Motor neuron (in vitro differentiated cells): ENCODE measurements around the gene PTTG2. TPM values are rescaled to one million over a fixed set of nuclear protein-coding genes. Genes with fewer than 3 reads are reported as not detected.

Experiments
- ATAC-seq, 8 experiments: fragments of 200-7000 bp; cut with Tn5 transposase; replicated peaks in 6 of 8; 2 replicates each; pipeline ENCODE4 v1.8.0; 2021; ENCODE audit warnings: mild to moderate bottlenecking in 8 of 8, moderate library complexity in 8 of 8
- H3K27ac ChIP-seq, 2 donors: fragments of 250-450 bp; sonication (Bioruptor Pico); 2 replicates each; pipeline ENCODE4 v1.9.0; 2021; ENCODE audit warnings: antibody characterized with exemption in 2 of 2, mild to moderate bottlenecking in 2 of 2, moderate library complexity in 1 of 2
- H3K4me1 ChIP-seq, 2 donors: fragments of 250-450 bp; sonication (Bioruptor Pico); replicated peaks in 1 of 2; 2 replicates each; pipeline ENCODE4 v1.6.1; 2021; ENCODE audit warnings: antibody characterized with exemption in 2 of 2, mild to moderate bottlenecking in 2 of 2, moderate library complexity in 1 of 2
- H3K4me3 ChIP-seq, 5 donors: fragments of 250-450 bp; sonication (Bioruptor Pico); 2 replicates each; pipeline ENCODE4 v1.9.0; 2021; ENCODE audit warnings: antibody characterized with exemption in 5 of 5, mild to moderate bottlenecking in 5 of 5, moderate library complexity in 4 of 5
- WGBS, 10 experiments: fragments of 450-650 bp; shearing (Covaris generic); methylation state at CpG; one replicate each; pipeline ENCODE4 v1.0.0; 2022; 5-methylcytosine and 5-hydroxymethylcytosine counted together
- in situ Hi-C, 9 experiments: fragments of 400-800 bp; cut with MboI; loops; one replicate each; pipeline ENCODE4 v1.15.0; 2021; ENCODE audit warnings: low sequenced_read_pairs in 9 of 9, low pct_unique_long_range_greater_than_20kb in 2 of 9; ENCODE audit not compliant: unreplicated experiment in 9 of 9
- total RNA-seq, 8 experiments: library from RNA; unstranded; fragments of 300-600 nt; gene quantifications; 2 replicates each; pipeline versions ENCODE4 v1.2.3 to v1.2.4, GENCODE V29; 2022

The PTTG2 gene
- total RNA-seq, 8 experiments from 2014 or later: 0.43 to 1.8 (median 0.47) TPM; not detected in 5

GRCh38 chr4:37981844-37982720, 21.9 kb downstream of the PTTG2 start:
- Histone ChIP-seq H3K4me3 (no peak overlapping the region), H3K27ac (no peak overlapping the region), H3K4me1 (peaks cover 0 to 3% of the 10 kb centered on the region in 2 donors)
- 60 to 96% (median 81%) methylated on average over 1 to 6 of the region's 7 CpGs for WGBS, 10 experiments
- in situ Hi-C loops: no loop called here
- no peak for ATAC-seq

GRCh38 chr4:37982736-37983135, 22.5 kb downstream of the PTTG2 start:
- Histone ChIP-seq H3K27ac (no peak overlapping the region), H3K4me3 (no peak overlapping the region), H3K4me1 (peaks cover 0 to 3% of the 10 kb centered on the region in 2 donors)
- in situ Hi-C loops: no loop called here
- 57 to 100% (median 80%) methylated on average over 1 to 5 of the region's 5 CpGs for WGBS, 10 experiments
- peak in 1 of 8 experiments; percentile 27 for ATAC-seq

GRCh38 chr4:37983951-37984350, 23.8 kb downstream of the PTTG2 start:
- 50 to 100% (median 100%) methylated on average over 1 of the region's 1 CpG; no CpG with 5 or more reads in 3 of the 10 experiments for WGBS, 10 experiments
- Histone ChIP-seq H3K4me3 (no peak overlapping the region), H3K4me1 (no peaks in the 10 kb centered on the region), H3K27ac (no peak overlapping the region)
- no peak for ATAC-seq
- in situ Hi-C loops: no loop called here

GRCh38 chr4:37985730-37986275, 25.6 kb downstream of the PTTG2 start:
- in situ Hi-C loops: no loop called here
- H3K4me1 ChIP-seq: no peaks in the 10 kb centered on the region

GRCh38 chr4:37988670-37989069, 28.5 kb downstream of the PTTG2 start:
- in situ Hi-C loops: no loop called here
- Histone ChIP-seq H3K27ac (no peak overlapping the region), H3K4me1 (no peaks in the 10 kb centered on the region), H3K4me3 (no peak overlapping the region)
- no peak for ATAC-seq
- 70 to 100% (median 94%) methylated on average over 1 to 5 of the region's 5 CpGs; no CpG with 5 or more reads in 2 of the 10 experiments for WGBS, 10 experiments

More at GRCh38 chr4:37985730-37986275, 25.6 kb downstream of the PTTG2 start:
- Histone ChIP-seq H3K27ac (no peak overlapping the region), H3K4me3 (no peak overlapping the region)
- no peak for ATAC-seq
- 40 to 100% (median 95%) methylated on average over 1 to 3 of the region's 3 CpGs for WGBS, 10 experiments

GRCh38 chr4:37989398-37990260, 29.4 kb downstream of the PTTG2 start:
- Histone ChIP-seq H3K4me3 (no peak overlapping the region), H3K27ac (no peak overlapping the region), H3K4me1 (peaks cover 0 to 2% of the 10 kb centered on the region in 2 donors)
- 46 to 94% (median 85%) methylated on average over 2 to 8 of the region's 8 CpGs; no CpG with 5 or more reads in 1 of the 10 experiments for WGBS, 10 experiments
- ATAC-seq: no peak
- in situ Hi-C loops: no loop called here

GRCh38 chr4:37990731-37991245, 30.6 kb downstream of the PTTG2 start:
- WGBS, 10 experiments: 75 to 100% (median 87%) methylated on average over 1 to 4 of the region's 5 CpGs; no CpG with 5 or more reads in 3 of the 10 experiments
- H3K4me3 ChIP-seq: no peak overlapping the region
- H3K4me1 ChIP-seq: peaks cover 0 to 3% of the 10 kb centered on the region in 2 donors
- H3K27ac ChIP-seq: no peak overlapping the region
- in situ Hi-C loops: no loop called here
- ATAC-seq: no peak

GRCh38 chr4:37991623-37992410, 31.6 kb downstream of the PTTG2 start:
- no peak for ATAC-seq
- in situ Hi-C loops: no loop called here
- peaks cover 0 to 3% of the 10 kb centered on the region in 2 donors for H3K4me1 ChIP-seq

GRCh38 chr4:37993806-37994205, 33.6 kb downstream of the PTTG2 start:
- in situ Hi-C loops: no loop called here
- Histone ChIP-seq H3K4me3 (no peak overlapping the region), H3K27ac (no peak overlapping the region), H3K4me1 (peaks cover 0 to 3% of the 10 kb centered on the region in 2 donors)
- 60 to 100% (median 91%) methylated on average over 1 to 8 of the region's 10 CpGs; no CpG with 5 or more reads in 3 of the 10 experiments for WGBS, 10 experiments
- no peak for ATAC-seq

More at GRCh38 chr4:37991623-37992410, 31.6 kb downstream of the PTTG2 start:
- no peak overlapping the region for H3K4me3 ChIP-seq
- WGBS, 10 experiments: 69 to 100% (median 94%) methylated on average over 1 to 8 of the region's 8 CpGs
- no peak overlapping the region for H3K27ac ChIP-seq

- H3K27ac ChIP-seq: no peak overlapping the region
- no peak for ATAC-seq
- 33 to 100% (median 53%) methylated on average over 1 to 3 of the region's 3 CpGs for WGBS, 10 experiments
- H3K4me3 ChIP-seq: no peak overlapping the region
- in situ Hi-C loops: no loop called here
- peaks cover 0 to 3% of the 10 kb centered on the region in 2 donors for H3K4me1 ChIP-seq
Measured at GRCh38 chr4:37994569-37994968, 34.4 kb downstream of the PTTG2 start.

GRCh38 chr4:37995299-37995821, 35.2 kb downstream of the PTTG2 start:
- H3K27ac ChIP-seq: no peak overlapping the region
- no peak for ATAC-seq
- WGBS, 10 experiments: 67 to 100% (median 100%) methylated on average over 1 to 3 of the region's 5 CpGs; no CpG with 5 or more reads in 1 of the 10 experiments
- peaks cover 0 to 3% of the 10 kb centered on the region in 2 donors for H3K4me1 ChIP-seq
- H3K4me3 ChIP-seq: no peak overlapping the region
- in situ Hi-C loops: no loop called here
